Stimulated activated CD4-positive, alpha-beta T cell treated with anti-CD3 and anti-CD28 coated beads, Interleukin-2, amount 100 ng/mL, for 4 hours (primary cell): Measurements from ENCODE around the gene THAP3.

Experiments used
- DNase-seq: peaks from one replicate; pipeline ENCODE4 v3.0.0-alpha.2; 2020; ENCODE audit warnings: low read depth

The THAP3 gene

DNA sequence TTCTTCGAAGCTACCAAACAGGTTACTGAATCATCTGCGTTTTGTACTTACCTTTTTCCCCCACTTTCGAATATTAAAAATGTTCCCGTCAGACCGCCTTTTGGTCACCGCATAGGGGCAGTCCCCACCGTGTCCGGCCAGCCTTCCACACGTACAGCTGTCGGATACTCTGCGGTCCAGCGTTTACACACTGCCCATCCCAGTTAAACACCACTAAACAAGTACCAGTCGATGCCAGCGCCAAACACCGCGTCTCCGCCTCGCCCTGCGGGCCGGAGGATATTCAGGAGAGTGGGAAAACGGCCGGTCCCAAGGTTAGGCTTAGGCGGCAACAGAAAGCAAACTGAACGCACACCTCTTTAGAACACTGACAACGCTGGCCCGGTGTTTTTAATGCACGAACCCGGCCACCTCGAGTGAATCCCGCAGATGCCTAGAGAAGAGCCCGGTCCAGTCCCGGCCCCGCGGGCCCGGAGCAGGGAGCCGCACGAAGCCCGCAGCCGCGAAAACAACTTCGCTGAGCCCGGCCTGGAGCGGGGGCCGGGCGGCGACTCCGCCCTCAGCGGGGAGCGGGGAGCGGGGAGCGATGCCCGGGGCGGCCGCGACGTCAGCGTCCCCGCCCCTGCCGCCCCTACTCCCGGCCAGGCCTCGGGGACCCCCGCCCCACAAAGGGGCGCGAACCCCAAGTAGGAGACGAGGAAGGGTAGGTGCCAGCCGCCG, 11.9 kb upstream of the THAP3 start:
- no peak for DNase-seq

DNA sequence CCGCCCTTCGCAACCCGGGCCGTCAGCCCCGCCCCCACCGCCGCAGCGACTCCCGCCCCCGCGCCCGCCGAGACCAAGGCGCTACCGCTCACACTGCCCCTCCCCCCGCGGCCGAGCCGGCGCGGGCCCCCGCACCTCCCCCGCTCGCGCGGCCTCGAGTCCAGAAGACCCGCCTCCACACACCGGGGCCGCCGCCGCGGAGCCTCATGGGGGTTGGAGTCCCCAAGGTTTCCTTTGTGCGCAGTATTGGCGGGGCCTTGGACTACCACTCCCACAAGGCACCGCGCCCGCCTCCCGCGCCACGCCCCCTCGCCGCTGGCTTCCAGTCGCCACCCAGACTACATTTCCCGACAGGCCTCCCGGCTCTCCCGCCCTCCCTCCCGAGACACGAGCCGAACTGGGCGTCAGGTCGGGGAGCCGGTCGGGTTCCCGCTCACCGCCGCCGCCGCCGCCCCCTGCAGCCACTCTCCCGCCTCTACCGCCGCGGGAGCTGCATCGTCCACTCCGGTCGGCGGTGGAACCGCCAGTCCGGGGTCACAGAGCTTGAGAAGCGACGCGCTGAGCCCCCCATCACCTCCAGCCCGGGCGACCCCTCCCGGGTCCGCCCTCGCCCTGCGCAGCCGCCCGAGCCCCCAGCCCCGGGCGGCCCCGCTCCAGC, 11.2 kb upstream of the THAP3 start, which contains the start of gene PHF13:
Gene PHF13 (plus strand): TSS at position 371 of the 658 bp plus-strand sequence. CDS start 336 bp downstream, outside the sequence.
- DNase-seq = peak; percentile 99

DNA sequence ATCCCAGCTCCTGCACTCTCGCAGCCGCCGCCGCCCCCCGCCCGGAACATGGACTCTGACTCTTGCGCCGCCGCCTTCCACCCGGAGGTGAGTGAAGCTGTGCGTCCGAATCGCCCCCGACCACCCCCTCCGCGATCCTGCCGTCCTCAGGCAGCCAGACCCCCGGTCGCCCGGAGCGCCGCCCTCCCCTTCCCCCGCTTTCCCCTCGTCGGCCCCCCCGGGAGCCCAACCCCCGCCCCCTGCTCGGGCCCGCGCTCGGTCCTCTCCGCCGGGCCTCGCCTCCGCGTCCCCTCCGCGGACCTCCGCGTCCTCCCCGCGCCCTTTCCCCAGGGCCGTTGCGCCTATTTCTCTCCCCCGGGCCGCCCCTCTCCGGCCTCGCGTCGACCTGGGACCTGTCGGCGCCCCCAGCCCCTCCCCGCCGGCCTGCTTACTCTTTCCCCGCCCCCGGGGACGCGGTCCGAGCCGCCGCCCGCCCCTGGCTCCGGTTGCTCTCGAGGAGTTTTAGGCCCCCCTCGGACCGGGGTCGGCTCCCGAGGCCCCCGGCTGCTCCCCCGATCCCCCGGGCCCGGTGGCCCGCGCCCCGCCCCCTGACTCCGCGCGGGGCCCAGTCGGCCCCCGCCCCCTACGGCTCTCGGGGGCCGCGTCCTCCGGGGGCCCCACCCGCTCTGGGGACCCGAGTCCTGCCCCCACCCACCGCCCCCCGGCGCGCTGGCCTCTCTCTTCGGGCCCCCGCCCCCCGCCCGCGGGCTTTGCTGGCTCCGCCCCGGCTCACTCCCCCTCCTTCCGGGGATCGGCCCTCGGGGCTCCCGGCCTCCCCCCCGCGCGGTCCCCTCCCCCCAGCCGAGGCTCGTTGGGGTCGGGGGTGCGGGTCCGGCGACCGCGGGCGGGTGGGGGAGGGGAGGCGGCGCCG, 10.4 kb upstream of the THAP3 start:
- peak; percentile 53 for DNase-seq

DNA sequence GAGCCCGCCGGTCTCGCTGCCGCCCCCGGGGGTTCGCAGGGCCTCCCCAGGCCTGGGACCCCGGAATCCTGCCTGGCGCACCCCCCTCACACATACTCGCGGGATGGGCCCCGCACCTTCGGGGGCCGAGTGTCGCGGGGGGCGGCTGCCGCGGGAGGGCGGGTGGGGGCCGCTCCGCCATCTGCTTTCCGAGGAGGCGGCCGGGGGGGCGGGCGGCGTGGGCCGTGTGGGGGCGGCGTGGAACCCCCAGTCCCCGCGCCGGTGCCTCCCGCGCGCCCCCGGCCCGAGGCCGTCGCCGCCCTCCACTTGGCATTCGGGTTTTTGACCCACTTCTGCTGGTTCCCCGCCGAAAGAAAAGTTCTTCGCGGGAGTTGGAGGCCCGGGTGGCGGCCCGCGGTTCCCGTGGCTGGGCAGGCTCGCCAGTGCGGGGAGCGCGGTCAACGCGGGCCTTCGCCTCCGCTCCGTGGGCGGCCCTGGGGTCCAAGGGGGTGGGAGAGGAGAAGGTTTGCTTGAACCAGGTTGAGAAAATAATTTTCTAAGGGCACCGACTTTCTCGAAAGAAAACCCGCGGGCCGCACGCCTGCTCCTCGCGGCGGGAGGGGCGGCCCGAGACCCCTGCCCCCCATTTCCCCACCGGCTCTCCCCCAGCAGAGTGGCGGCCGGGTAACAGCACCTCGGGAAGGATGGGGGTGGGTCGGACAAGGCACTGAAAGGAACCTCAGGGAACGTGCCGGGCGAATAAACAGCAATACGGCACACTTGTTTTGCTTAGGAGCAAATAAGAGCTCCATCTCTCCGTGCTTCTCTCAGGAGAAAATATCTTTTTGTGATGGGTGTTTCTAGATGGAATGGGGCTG, 9.5 kb upstream of the THAP3 start:
- no peak for DNase-seq

DNA sequence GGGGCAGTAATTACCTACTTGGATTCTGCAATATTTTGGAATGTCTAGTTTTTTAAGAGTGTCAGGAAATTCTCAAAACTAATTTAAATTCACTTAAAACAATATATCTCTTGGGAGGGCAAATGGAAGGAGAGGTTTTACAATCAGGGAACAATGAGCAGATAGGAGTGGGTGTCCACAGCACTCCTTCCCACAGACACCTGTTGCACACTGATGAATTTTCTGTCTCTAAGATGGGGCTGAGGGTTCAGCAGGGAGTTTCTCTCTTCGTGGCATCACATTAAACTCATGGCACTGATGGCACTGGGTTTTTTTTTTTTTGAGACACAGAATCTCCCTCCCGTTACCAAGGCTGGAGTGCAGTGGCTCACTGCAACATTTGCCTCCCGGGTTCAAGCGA, 5.6 kb upstream of the THAP3 start:
- DNase-seq = no peak

DNA sequence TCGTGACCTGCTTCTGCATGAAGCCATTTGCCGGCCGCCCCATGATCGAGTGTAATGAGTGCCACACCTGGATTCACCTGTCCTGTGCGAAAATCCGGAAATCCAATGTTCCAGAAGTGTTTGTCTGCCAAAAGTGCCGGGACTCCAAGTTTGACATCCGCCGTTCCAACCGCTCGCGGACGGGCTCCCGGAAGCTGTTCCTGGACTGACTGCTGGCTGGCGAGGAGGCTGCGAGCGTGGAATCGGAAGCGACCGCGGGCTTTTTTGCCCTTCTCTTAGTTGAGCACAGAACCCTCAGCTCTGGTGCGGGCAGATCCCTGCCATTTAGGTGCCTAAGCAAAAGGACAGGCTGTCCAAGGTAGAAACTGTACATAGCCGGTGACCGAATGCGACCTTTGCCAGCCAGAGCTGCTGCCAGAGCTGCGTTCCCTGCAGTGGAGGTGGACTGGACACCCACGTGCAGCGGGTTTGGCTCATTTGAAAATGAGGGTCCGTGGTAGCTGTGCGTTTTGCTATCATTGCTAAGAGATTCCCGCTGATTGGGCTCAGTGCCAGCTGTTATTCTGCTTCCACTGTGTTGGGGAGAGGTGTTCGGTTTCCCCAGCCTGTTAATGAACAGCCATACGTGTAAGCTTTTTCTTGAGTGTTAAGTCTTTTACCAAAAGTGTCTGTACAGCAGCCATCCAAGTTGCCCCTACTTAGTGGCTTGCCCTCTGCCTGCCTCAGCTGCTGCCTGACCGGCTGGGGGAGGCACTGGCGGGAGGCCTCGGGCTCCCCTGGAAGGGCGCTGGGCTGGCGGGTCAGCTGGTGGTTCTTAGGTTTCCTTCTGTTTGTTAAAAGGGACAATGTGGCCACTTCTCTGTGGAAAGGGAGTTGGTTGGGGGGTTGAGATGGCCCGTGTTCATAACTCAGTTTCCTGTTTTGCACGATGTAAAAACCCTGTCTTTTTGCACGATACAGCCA, 3.0 kb upstream of the THAP3 start:
- DNase-seq = no peak

DNA sequence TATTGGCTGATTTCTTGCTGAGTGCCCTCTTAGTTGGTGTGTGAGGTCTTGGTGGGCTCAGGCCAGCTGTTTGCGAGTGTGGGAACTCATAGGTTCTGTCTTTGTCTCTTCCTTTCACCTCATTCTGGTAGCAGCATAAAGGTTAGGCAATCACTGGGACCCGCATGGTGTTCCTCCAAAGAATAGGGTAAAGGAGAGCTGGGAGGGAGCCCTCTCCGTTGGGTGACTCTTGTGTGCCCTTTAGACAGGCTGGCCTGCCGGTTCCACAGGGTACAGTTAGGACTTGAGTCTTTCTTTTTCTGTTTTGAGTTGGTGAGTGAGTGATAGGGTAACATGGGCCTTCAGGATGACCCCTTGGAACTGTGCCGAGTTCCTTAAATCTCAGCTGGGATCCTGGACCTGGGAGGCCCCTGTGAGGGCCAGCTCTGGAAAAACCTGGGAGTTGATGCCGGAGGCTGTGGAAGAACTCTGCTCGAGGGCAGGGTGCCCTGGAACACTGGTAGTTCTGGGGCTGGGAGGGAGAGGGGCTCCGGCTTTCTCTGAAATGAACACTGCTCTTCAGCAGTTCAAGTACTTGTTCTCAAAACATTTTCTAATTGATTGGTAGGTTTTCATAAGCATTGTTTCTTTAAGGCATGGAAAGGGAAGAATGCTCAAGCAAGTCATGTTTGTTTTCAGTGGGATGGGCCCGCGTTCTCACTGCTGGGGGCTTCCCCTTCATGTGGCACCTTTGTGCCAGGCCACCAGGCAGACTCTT, 2.1 kb upstream of the THAP3 start:
- no peak for DNase-seq

DNA sequence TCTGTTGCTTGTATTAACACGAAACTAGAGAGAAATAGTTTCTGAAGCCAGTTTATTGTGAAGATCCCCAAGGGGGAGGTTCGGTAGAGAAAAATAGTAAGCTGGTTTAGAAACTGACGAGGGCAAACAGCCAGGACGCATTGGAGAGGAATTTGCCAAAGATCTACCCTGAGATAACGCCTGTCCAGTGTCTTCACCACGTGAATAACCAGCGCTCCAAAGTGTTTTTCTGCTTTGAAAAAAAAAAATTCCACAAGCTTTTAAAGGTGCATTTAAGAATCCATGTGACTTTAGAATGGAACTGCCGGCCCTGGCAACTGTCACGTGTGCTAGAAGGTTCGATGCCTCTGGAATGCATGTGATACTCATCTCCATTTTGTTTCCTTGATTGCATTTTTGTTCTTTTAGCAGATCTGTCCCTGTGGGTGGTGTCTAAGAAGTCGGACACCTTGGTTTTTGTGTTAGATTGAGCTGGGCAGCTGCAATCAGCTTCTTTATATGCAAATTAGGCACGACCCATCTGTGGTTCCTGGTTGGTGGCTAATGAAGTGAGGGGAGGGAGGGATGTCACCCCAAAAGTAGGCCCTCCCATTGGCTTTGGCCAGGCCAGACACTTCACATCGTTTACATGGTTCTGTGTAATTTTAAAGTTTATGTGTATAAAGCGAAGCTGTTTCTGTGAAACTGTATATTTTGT, 1.3 kb upstream of the THAP3 start:
- no peak for DNase-seq

DNA sequence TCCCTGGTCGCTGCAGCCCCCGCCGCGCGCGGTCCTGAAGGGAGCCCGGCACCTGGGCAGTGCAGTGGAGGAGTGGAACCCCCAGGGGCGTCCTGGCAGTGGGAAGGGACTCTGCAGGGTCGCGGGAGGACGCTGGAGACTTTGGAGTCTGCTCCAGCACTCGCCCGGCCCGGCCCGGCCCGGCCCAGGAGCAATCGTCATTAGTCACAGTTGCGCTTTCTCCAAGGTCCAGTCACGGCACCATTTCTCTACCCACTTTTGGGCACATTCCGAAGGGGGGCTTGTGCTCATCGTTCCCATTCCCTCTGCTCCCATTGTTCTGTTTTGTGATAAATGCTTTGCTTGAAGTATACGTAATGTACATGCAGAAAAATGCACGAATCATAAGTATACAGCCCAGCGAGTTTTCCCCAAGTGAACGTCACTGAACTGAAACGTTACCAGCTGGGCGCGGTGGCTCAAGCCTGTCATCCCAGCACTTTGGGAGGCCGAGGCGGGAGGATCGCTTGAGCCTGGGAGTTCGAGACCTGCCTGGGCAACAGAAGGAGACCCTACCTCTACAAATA, 999 bp downstream of the THAP3 start:
- no peak for DNase-seq

DNA sequence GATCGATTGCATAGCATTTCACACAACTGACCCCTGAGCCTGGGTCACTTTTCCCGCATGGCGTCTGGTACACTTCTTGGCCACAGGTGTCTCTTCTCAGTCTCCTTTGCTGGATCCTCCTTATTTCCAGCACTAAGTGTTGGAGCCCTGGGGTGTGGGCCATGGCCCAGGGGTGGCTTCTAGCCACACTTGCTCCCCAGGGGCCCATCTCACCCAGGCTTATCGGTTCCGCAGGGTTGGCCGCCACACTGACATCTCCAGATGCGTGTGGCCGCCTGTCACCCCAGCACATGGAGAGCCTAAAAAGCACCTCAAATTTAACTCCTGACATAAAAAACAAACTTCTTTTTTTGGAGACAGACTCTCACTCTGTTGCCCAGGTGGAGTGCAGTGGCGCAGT, 2.4 kb downstream of the THAP3 start:
- no peak for DNase-seq

DNA sequence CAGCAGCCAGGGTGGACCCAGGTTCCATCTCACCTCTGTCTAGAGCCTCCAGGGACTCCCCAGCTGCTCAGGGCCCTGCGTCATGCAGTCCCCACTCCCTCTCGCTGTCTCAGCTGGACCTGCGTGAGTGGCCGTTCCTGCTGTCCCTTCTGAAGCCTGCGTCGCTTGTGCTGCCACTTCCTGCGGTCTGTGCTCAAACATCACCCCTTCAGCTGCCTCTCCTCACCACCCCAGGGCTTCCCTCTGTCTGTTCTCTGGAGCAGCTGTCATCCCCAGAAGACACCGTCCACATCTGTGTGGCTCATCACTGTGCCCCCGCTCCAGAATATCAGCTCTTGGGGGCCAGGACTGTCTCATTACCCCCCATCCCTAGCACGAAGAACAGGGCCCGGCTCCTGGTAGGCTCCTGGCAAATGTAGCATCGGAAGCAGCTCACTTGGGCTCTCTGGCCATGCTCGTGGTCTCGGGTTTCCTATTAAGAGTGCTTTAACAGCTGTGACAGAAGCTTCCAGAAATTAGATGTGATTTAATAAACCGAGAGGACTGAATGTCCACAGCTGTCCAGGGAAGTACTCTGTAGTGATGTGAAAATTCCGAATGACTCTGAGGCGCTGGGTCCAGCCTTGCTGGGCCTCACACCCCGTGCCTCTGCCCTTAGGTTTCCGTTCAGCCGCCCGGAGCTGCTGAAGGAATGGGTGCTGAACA, 3.3 kb downstream of the THAP3 start:
- no peak for DNase-seq

DNA sequence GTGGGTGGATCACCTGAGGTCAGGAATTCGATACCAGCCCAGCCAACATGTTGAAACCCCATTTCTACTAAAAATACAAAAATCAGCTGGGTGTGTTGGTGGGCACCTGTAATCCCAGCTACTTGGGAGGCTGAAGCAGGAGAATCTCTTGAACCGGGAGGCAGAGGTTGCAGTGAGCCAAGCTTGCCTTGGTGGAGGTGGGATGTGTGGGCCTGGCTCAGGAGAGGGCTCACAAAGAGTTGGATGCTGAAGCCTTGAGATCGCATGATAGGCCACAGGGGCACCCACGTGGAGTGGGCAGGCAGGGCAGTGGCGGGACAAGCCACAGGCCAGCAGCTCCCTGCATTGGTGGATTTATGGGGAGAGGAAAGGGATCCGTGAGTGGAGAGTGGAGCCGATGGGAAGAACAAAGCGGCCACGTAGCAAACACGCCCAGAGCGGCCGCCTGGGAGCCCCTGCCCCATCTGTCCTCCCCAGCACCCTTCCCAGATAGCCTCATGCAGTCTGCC, 4.4 kb downstream of the THAP3 start:
- no peak for DNase-seq

DNA sequence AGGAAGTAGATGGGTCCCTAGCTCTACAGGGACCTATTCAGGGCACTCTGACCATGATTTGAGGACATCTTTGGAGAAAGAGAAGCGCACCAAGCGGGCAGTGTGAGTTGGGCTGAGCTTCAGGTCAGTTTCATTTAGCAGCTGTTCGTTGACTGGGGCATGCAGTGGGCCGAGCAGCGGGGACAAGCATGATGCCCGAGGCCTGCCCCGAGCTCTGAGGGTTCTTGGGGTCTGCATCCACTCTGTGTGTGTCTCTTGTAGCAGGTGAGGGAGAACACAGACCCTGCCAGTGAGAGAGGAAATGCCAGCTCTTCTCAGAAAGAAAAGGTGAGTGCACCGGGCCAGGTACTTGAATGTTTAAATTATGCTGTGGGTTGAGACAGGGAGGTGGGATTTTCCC, 5.4 kb downstream of the THAP3 start:
- DNase-seq = no peak

DNA sequence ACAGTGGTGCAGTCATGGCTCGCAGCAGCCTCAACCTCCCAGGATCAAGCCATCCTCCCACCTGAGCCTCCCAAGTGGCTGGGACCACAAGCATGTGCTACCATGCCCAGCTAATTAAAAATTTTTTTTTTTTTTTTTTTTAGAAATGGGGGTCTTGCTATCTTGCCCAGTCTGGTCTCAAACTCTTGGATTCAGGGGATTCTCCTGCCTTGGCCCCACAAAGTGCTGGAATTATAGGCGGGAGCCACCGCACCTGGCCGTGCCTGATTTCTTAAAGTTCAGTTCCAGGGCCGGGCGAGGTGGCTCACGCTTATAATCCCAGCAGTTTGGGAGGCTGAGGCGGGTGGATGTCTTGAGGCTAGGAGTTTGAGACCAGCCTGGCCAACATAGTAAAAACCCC, 6.4 kb downstream of the THAP3 start:
- no peak for DNase-seq

DNA sequence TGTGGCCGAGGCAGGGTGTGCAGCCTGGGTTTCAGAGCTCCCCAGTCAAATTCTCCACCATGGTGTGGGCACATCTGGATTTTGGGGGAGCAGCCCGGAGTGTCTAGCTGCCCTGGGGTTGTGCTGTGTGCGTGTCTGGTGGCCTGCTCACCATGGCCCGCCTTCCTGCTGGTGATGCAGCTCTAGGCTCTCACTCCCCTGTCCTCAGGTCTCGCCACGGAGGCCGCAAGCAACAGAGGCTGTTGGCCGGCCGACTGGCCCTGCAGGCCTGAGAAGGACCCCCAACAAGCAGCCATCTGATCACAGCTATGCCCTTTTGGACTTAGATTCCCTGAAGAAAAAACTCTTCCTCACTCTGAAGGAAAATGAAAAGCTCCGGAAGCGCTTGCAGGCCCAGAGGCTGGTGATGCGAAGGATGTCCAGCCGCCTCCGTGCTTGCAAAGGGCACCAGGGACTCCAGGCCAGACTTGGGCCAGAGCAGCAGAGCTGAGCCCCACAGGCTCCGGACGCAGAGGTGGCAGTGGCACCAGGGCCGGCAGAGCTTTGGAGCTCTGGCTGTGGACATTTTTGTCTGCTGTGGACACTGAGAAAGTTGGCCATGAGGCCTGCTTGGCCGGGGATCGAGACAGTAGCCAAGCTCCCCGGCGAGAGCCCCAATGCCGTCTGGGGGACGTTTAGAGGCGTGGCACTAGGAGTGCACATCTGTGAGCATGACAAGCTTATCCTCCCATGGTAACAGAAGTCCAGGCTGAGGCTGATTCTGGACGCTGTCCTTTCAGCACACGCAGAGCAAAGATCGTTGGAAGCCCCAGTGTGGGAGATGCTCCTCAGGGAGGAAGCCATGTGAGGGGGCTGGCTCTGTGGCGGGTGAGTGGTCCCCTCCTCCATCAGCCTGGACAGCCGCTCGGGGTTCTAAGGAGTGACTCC, 8.2 kb downstream of the THAP3 start:
- no peak for DNase-seq

DNA sequence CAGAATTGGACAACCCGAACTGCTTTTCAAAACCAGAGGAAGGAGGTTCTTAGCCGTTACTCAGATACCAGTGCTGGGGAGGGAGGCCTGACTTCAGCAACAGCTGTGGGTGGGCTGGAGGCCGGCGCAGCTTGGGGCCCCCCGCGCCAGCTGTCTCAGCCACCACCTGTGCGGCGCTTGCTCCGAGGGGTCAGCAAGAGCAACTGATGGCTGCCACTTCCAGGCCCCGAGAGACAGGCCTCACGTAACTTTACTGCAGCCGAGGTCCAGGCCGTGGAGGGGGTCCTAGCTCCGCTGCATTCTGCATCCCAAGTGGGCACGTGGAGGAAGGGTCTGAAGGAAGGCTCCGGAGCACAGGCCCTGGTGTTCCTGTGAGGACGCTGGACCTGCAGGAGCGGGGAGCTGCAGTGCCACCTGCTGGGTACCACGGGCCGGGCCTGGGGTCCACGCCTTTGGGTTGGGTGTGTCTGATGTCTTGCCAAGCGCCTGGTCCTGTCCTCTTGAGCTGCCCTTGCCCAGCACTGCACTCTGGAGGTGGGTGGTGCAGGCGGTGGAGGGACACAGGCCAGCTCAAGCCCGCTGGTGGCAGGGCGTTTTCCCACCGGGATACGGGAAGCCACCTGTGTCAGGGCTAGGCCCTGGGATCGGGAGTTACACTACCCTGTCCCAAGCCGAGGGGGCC, 9.8 kb downstream of the THAP3 start:
- peak; percentile 12 for DNase-seq
